ENCODE results near the gene MAL.

DNA sequence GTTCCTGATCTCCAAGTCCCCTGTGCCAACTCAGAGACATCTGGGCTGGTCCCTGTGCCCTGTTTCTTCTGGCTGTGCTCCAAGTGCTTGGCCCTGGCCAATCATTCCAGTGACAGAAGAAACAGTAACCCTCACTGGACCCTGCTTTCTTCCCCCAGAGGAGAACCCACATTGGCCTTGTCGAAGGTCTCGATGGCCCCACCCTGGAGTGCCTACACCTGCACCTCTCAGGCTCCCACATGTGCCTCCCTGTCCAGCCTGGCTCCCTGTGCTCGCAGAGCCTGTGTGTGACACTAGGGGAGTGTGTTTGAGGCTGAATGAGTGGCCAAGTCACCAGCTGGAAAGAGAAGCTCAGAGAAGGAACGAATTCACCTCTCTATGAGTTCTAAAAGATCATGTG is 5.9 kb upstream of the MAL start:
- TF ChIP-seq CTCF (conservative IDR thresholded peaks at IDR 0.05; ENCODE audit: low read depth, low read length), result no peak
- TF ChIP-seq EZH2phosphoT487 (IDR thresholded peaks at IDR 0.05; ENCODE audit: borderline replicate concordance, low read length), result no peak
